ENCODE data around the gene RLBP1.

- TF ChIP-seq ZNF394 (tag by site-specific recombination; IDR thresholded peaks at IDR 0.05; ENCODE audit: borderline replicate concordance): no peak
- TF ChIP-seq, protein P1, sequence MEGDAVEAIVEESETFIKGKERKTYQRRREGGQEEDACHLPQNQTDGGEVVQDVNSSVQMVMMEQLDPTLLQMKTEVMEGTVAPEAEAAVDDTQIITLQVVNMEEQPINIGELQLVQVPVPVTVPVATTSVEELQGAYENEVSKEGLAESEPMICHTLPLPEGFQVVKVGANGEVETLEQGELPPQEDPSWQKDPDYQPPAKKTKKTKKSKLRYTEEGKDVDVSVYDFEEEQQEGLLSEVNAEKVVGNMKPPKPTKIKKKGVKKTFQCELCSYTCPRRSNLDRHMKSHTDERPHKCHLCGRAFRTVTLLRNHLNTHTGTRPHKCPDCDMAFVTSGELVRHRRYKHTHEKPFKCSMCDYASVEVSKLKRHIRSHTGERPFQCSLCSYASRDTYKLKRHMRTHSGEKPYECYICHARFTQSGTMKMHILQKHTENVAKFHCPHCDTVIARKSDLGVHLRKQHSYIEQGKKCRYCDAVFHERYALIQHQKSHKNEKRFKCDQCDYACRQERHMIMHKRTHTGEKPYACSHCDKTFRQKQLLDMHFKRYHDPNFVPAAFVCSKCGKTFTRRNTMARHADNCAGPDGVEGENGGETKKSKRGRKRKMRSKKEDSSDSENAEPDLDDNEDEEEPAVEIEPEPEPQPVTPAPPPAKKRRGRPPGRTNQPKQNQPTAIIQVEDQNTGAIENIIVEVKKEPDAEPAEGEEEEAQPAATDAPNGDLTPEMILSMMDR (tag by site-specific recombination; IDR thresholded peaks at IDR 0.05): no peak
Measured at GRCh38 chr15:89248584-89248983, 27.2 kb upstream of the RLBP1 start.

Measured in HEK293 (cell line).